Measurements from ENCODE around the gene PODXL2.
"Not testable (repeated sequence)": the region's sequence is repeated elsewhere in the genome, so short reads cannot be mapped to it uniquely, and the experiment has no call there.

The PODXL2 gene

GRCh38 chr3:127605547-127605946 lies 23.4 kb upstream of the PODXL2 start:
- DNase-seq: not testable (repeated sequence)

- no peak for DNase-seq
Measured at GRCh38 chr3:127606086-127606805, 22.7 kb upstream of the PODXL2 start.

- DNase-seq: no peak
Measured at GRCh38 chr3:127606981-127607595, 21.9 kb upstream of the PODXL2 start.

GRCh38 chr3:127607675-127608361 lies 21.2 kb upstream of the PODXL2 start:
- no peak for DNase-seq

GRCh38 chr3:127608362-127608718 lies 20.6 kb upstream of the PODXL2 start:
- no peak for DNase-seq

GRCh38 chr3:127610105-127610504 lies 18.9 kb upstream of the PODXL2 start:
- DNase-seq: no peak

- no peak for DNase-seq
Measured at GRCh38 chr3:127611251-127611650, 17.7 kb upstream of the PODXL2 start.

- no peak for DNase-seq
Measured at GRCh38 chr3:127612966-127613365, 16.0 kb upstream of the PODXL2 start.

GRCh38 chr3:127613406-127613805 lies 15.6 kb upstream of the PODXL2 start:
- DNase-seq: no peak

- no peak for DNase-seq
Measured at GRCh38 chr3:127614928-127615589, 13.9 kb upstream of the PODXL2 start.

- no peak for DNase-seq
Measured at GRCh38 chr3:127615631-127616305, 13.2 kb upstream of the PODXL2 start.

GRCh38 chr3:127616836-127617605 lies 12.0 kb upstream of the PODXL2 start:
- DNase-seq: no peak

GRCh38 chr3:127618891-127619290 lies 10.1 kb upstream of the PODXL2 start:
- no peak for DNase-seq

- no peak for DNase-seq
Measured at GRCh38 chr3:127620637-127621375, 8.2 kb upstream of the PODXL2 start.

GRCh38 chr3:127622031-127622430 lies 7.0 kb upstream of the PODXL2 start:
- no peak for DNase-seq

GRCh38 chr3:127622772-127623576 lies 6.0 kb upstream of the PODXL2 start:
- no peak for DNase-seq

- DNase-seq: no peak
Measured at GRCh38 chr3:127624063-127624462, 4.9 kb upstream of the PODXL2 start.

GRCh38 chr3:127625821-127626220 lies 3.2 kb upstream of the PODXL2 start:
- no peak for DNase-seq

GRCh38 chr3:127628426-127628787 lies 578 bp upstream of the PODXL2 start:
- DNase-seq: no peak
